LHCN-M2 (cell line): ENCODE results near the gene TXNDC16. TPM values are rescaled to one million over a fixed set of nuclear protein-coding genes. Genes with fewer than 3 reads are reported as not detected.
"Not testable (repeated sequence)": the region's sequence is repeated elsewhere in the genome, so short reads cannot be mapped to it uniquely, and the experiment has no call there.

Source experiments
- DNase-seq: peaks from one replicate; pipeline ENCODE4 v3.0.0-alpha.2; 2012; ENCODE audit warnings: low read depth
- total RNA-seq: library from RNA; depleted of rRNA; stranded (reverse); fragments of >200 nt; gene quantifications from 2 replicates; pipeline ENCODE4 v1.2.3, GENCODE V29; 2014

The TXNDC16 gene
- total RNA-seq, 1 experiment from 2014 or later, result 4.3 TPM

DNA sequence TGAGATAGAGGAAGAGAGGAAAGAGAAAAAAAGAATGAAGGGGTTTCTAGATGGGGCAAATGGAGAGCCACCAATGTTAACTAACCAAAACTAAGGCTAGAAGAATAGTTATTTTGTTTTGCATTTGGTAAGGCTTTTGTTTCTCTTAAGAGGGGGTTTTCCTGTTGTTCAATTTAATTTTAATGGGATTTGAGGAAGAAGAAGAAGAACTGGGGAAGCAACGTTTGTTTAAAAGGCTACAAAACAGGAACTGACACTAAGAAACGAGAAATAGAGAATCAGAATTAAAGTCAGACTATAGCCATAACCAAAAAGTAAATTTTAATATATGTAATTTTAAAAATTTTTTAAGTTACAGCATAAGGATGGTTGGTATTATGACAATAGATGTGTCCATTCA, 13.7 kb downstream of the TXNDC16 start:
- DNase-seq, result no peak

DNA sequence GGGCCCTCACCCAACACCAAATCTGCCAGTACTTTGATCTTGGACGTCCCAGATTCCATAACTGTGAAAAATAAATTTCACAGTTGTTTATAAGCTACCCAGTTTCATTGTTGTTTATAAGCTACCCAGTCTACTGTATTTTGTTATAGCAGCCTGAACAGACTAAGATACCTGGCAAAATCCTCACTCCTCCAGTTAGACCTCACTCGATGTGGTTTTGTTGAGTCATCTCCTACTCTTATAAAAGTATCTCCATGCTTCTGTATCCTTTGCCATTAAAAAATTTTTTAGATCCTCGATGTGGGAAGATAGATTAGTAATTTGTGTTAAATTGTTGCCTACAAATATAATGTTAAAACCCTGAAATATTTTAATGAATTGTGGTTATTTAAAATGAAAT, 16.0 kb downstream of the TXNDC16 start:
- DNase-seq, result no peak

GRCh38 chr14:52531481-52531880, 20.8 kb downstream of the TXNDC16 start:
- DNase-seq, result no peak

DNA sequence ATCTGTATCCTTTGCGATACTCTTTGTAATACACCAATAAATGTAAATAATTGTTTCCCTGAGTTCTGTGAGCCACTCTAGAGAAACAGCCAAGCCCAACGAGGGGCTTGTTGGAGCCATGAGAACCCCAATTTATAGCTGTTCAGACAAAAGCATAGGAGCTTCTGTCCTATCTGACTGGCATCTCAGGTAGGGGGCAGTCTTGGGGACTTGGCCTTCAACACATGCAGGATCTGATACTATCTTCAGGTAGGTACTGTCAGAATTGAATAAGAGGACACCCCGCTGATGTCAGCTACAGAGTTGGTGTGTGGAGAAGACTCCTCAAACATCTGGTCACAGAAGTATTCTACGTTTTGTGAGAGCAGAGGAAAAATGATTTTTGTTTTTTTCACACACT, 25.3 kb downstream of the TXNDC16 start:
- no peak for DNase-seq

- DNase-seq, result no peak
Observed at GRCh38 chr14:52522581-52523345, 29.5 kb downstream of the TXNDC16 start.

GRCh38 chr14:52522033-52522432, 30.3 kb downstream of the TXNDC16 start:
- DNase-seq, result no peak

DNA sequence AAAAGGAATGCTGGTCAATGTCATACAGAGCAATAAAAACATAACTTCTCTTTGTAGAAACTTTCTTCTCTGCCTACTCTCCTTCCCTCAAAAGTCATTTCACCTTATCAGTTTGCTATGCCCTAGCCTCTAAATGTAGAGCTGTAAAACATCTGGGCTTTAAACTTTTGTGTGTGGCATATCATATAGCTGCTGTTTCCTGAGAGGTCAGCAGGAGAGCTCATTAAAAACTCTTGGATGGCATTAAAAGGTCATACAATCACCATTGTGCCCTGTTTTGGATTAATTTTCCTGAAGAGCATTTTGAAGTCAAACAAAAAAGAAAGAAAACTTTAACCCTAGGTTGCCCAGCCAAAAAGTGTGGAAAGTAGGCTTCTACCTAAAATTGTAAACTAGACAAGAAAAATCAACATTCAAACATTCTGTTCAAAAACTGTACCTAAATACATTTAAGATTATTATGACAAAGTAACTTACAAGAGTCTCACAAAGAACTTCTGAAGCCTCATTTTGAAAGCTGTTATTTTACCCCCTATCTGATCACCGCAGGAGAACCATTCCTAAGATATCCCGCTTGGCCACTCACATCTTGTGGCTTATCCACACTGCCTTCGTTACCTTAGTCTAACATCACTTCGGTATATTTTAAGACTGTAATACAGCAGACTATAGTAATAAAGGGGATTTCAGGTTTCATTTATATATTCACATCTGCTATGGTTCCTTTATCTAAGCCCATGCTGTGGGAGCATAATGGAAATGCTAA, 38.1 kb downstream of the TXNDC16 start:
- DNase-seq, result no peak

DNA sequence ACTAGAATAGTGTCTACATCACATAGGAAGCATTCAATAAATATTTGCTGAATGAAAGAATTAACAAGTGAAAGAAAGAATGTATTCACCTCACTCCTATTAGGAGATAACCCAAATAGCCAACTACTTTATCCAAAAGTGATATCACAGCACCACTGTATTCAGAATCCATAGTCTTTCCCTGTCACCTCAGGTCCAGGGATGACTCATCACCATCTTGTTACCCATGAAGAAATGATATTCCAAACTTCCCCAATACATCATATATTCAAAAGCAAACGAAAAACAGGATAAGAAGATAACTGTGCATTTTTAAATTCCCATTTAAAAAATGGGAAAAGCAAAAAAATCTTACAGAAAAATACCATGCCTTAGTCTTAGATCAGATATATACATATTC, 39.1 kb downstream of the TXNDC16 start:
- no peak for DNase-seq

- no peak for DNase-seq
Observed at GRCh38 chr14:52494444-52494843, 57.9 kb downstream of the TXNDC16 start.

- no peak for DNase-seq
Observed at GRCh38 chr14:52485350-52485960, 66.8 kb downstream of the TXNDC16 start.

- DNase-seq, result no peak
Observed at GRCh38 chr14:52481864-52482263, 70.4 kb downstream of the TXNDC16 start.

GRCh38 chr14:52473557-52473956, 78.7 kb downstream of the TXNDC16 start:
- peak; percentile 52 for DNase-seq

GRCh38 chr14:52472728-52473127, 79.6 kb downstream of the TXNDC16 start:
- no peak for DNase-seq

GRCh38 chr14:52472251-52472650, 80.1 kb downstream of the TXNDC16 start:
- not testable (repeated sequence) for DNase-seq

- DNase-seq, result no peak
Observed at GRCh38 chr14:52467515-52468266, 84.6 kb downstream of the TXNDC16 start.

- DNase-seq, result no peak
Observed at GRCh38 chr14:52464175-52464574, 88.1 kb downstream of the TXNDC16 start.

DNA sequence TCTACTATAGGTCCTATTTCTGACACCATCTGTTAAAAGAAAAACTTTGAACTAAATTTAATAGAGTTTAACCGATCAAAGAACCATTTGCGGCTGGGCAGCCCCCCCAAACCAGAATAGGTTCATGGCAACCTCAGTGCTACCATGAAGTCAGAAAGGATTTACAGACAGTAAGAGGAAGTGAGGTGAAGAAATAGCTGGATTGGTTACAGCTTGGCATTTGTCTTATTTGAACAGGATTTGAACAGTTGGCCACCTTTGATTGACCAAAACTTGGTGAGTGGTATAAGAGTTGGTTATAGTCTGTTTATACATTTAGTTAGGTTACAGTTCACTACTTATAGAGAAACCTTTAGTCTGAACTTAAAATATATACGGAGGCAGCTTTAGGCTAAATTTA, 88.9 kb downstream of the TXNDC16 start:
- DNase-seq, result no peak

DNA sequence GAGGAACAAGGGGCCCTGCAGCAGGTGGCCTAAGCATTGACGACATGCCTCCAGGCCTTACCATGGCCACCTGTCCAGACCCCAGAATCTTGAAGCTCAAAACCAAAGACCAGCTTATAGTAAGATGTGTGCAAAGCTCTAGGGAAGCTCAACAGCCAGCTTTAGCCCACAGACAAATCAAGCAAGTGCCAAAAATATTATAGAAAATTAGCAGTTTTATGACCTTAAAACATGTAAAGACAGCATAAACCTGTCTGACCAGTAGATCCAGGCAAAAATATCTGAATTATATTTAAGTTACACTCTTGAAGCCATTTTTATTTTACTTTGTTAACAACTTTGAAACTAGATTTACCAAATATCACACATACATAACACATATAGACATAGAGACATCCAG, 90.6 kb downstream of the TXNDC16 start:
- DNase-seq, result no peak

- DNase-seq, result peak; percentile 73
Observed at GRCh38 chr14:52458721-52459085, 93.6 kb downstream of the TXNDC16 start.

DNA sequence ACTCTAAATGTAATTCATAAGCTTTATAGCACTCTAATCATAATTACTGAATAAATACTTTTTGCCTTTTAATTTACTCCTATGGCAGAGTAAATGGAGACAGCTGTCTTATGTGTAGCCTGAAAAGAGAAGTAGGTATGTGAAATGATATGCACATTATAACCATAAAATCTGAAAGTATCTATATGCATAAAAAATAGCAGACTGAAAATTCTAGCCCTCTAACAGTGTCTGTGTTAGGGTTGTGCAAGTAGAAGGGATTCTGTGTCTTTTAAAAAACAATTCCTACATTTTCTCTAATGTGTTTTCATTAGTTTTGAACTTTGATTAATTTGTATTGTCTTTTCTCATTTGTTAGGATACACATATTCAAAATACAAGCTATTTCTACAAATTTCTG, 94.9 kb downstream of the TXNDC16 start:
- DNase-seq, result no peak

DNA sequence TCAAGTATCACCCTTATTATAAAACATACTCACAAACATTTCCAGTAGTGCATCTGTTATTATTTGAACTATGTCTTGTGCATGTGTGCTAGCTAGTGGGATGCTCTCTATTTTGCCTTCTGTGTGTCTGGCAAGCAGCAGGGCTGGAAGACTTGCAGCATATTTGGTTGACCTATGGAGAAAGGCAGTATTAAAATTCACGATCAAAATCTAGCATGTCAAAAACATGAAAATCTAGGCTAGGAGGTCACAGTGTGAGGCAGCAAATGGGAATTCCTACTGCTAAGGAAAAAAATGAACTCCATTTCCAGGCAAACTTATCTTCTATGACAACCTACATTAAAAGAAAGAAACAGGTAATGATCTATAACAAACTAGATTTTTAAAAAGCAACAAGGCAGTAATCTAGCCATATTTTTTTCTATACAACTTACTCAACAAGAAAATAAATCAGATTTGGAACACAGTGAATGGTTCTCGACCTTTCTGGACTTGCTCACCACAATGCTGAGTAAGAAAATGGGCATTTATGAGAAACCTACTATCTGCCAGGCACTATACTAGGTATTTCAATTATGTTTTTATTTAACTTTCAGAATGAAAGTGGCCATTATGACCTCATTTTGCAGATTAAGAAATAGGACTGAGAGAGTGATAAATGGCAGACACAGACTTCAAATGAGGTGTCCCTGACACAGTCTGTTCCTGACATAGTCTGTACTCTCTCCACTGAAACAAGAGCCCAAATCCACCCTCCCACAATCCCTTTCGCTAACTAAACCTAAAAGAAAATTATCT, 96.8 kb downstream of the TXNDC16 start:
- peak; percentile 70 for DNase-seq
